GM18870 (cell line): ENCODE data around the gene COX7B2.

Source experiments
- ATAC-seq: cut with Tn5 transposase; IDR thresholded peaks from one replicate; pipeline ENCODE4 v1.9.1; 2021; ENCODE audit warnings: moderate library complexity; ENCODE audit not compliant: unreplicated experiment

Gene COX7B2

GRCh38 chr4:46909078-46909477 is at the start of gene COX7B2:
TSS of gene COX7B2 (minus strand) at chr4:46909245. CDS start at chr4:46735192, 174,053 bp downstream.
- no peak for ATAC-seq

GRCh38 chr4:46956451-46956850 is 47.4 kb upstream of the COX7B2 start:
- no peak for ATAC-seq

- no peak for ATAC-seq
Observed at GRCh38 chr4:46955601-46956000, 46.6 kb upstream of the COX7B2 start.

GRCh38 chr4:46954643-46955042 is 45.6 kb upstream of the COX7B2 start:
- ATAC-seq: no peak

GRCh38 chr4:46953564-46953963 is 44.5 kb upstream of the COX7B2 start:
- ATAC-seq: no peak

- ATAC-seq: no peak
Observed at GRCh38 chr4:46952451-46952850, 43.4 kb upstream of the COX7B2 start.

GRCh38 chr4:46950826-46951225 is 41.8 kb upstream of the COX7B2 start:
- ATAC-seq: no peak

- no peak for ATAC-seq
Observed at GRCh38 chr4:46949822-46950221, 40.8 kb upstream of the COX7B2 start.

GRCh38 chr4:46947541-46947940 is 38.5 kb upstream of the COX7B2 start:
- ATAC-seq: no peak

- no peak for ATAC-seq
Observed at GRCh38 chr4:46946919-46947536, 38.0 kb upstream of the COX7B2 start.

GRCh38 chr4:46945062-46945461 is 36.0 kb upstream of the COX7B2 start:
- ATAC-seq: no peak

GRCh38 chr4:46944345-46944744 is 35.3 kb upstream of the COX7B2 start:
- ATAC-seq: no peak

- ATAC-seq: no peak
Observed at GRCh38 chr4:46937493-46937892, 28.4 kb upstream of the COX7B2 start.

GRCh38 chr4:46934726-46935125 is 25.7 kb upstream of the COX7B2 start:
- no peak for ATAC-seq

- no peak for ATAC-seq
Observed at GRCh38 chr4:46933686-46934085, 24.6 kb upstream of the COX7B2 start.

- ATAC-seq: peak; percentile 73
Observed at GRCh38 chr4:46931981-46932380, 22.9 kb upstream of the COX7B2 start.

GRCh38 chr4:46930891-46931290 is 21.8 kb upstream of the COX7B2 start:
- ATAC-seq: no peak

- ATAC-seq: no peak
Observed at GRCh38 chr4:46927201-46927600, 18.2 kb upstream of the COX7B2 start.

GRCh38 chr4:46924789-46925529 is 15.9 kb upstream of the COX7B2 start:
- no peak for ATAC-seq

- ATAC-seq: no peak
Observed at GRCh38 chr4:46922205-46922604, 13.2 kb upstream of the COX7B2 start.

GRCh38 chr4:46908148-46908547 is 897 bp downstream of the COX7B2 start:
- ATAC-seq: no peak

GRCh38 chr4:46900082-46900481 is 9.0 kb downstream of the COX7B2 start:
- no peak for ATAC-seq

GRCh38 chr4:46894826-46895225 is 14.2 kb downstream of the COX7B2 start:
- no peak for ATAC-seq
